K562 (cell line): ENCODE results near the gene C20orf173.

Experiments
- FOS ChIP-seq: IDR thresholded peaks from 3 replicates; pipeline ENCODE4 v1.6.1; 2011; ENCODE audit not compliant: insufficient read length; ENCODE audit errors: extremely low read depth
- FOXM1 ChIP-seq, 2 experiments: fragments of 450-650 bp in 1 of 2; sonication (generic) in 1 of 2; formaldehyde crosslinking in 1 of 2; IDR thresholded peaks; 2 replicates each; pipeline versions ENCODE4 v1.6.1 to v1.9.0; 2017 to 2022; ENCODE audit warnings: low read depth in 2 of 2, mild to moderate bottlenecking in 2 of 2, missing genetic modification reagents in 1 of 2, moderate library complexity in 1 of 2
- HMG20A ChIP-seq: fragments of 450-650 bp; formaldehyde crosslinking; conservative IDR thresholded peaks from 2 replicates; pipeline ENCODE4 v1.4.0; 2020; ENCODE audit warnings: mild to moderate bottlenecking, mixed read lengths
- YY1 ChIP-seq, 3 experiments: IDR thresholded peaks; 2 replicates each; pipeline ENCODE4 v1.6.1; 2011; ENCODE audit warnings: low read length in 2 of 3, mild to moderate bottlenecking in 2 of 3, moderate library complexity in 2 of 3, borderline replicate concordance in 1 of 3, control low read depth in 1 of 3, low read depth in 1 of 3; ENCODE audit not compliant: insufficient read depth in 3 of 3, insufficient replicate concordance in 2 of 3, control insufficient read depth in 1 of 3, insufficient read length in 1 of 3; ENCODE audit errors: extremely low read depth in 1 of 3
- ZKSCAN8 ChIP-seq: fragments of 200-800 bp; sonication (Bioruptor generic); IDR thresholded peaks from 2 replicates; pipeline ENCODE4 v1.6.1; 2016; ENCODE audit warnings: missing genetic modification characterization, missing compliant biosample characterization

DNA sequence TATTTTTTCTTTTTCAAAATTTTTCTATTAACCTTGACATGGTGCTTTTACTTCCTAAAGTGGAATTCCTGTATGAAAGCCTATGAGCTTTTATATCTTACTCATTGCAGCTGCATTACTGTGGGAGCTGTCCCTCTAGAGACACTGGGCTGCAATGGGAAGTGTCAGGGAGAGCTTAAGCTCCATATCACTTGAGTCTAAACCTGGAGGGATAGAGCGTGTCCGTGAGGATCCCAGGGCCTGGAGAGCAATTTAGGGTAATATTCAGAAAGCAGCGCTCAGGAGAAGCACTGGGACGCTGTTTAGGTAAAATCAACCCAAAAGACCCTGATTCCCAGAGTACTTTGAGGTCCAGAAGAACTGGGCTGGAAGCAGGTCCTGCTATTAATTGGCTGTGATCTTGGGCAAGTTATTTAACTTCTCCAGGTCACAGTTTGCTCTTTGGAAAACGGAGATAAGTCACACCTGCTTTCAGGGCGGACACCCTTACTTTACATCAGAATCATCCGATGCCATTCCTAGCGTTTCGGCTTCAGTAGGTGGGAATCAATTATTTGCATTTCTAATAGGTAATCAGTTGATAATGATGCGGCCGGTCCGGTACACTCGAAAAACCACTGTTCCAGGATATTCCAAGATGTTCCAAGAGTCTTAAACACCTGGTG lies 11.8 kb upstream of the C20orf173 start:
- TF ChIP-seq FOS (no peak), HMG20A (CRISPR knock-in tag) (no peak), YY1 (IDR thresholded peaks at IDR 0.05; ENCODE audit: borderline replicate concordance in 1 of 3, control insufficient read depth in 1 of 3, extremely low read depth in 1 of 3, insufficient read depth in 3 of 3, insufficient read length in 1 of 3, insufficient replicate concordance in 2 of 3, low read depth in 1 of 3, low read length in 2 of 3) (no peak), FOXM1 (IDR thresholded peaks at IDR 0.05; ENCODE audit: low read depth) (no peak), FOXM1 (CRISPR knock-in tag; IDR thresholded peaks at IDR 0.05; ENCODE audit: low read depth) (no peak), ZKSCAN8 (CRISPR knock-in tag) (no peak)
